ENCODE measurements around the gene SMAD3. TPM values are rescaled to one million over a fixed set of nuclear protein-coding genes. Genes with fewer than 3 reads are reported as not detected.

Gene SMAD3
- total RNA-seq, 4 donors from 2014 or later = 25.3 to 54.2 (median 40.0) TPM

DNA sequence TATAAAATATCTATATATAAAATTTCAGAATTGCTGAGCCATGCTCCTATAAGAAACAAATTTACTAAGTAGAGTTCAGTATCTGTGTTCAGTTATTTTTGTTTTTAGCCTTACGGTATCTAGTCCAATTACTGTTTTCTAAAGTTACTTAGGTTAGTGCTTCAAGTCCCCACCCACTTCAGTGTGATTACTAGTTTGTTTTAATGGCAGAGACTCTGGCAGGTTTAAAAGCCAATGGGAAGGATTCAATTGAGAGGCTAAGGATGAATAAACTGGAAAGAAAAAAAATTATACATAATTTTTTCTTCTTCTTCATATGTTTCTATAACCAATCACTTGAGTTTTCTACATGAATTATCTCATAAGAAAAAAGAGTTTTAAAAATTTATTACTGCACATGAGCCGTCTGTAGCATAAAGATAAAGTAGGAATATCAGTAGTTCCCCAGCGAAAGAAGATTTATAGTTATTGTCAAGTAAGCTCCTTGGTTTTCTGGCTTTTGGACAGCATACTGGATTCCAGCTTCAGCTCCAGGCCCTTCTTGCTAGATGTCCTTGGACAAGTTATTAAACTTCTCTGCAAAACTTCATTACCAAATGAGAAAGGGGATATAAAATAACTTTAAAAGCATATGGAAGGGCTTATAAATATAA, 142.3 kb downstream of the SMAD3 start:
- TF ChIP-seq CTCF (IDR thresholded peaks at IDR 0.05; ENCODE audit: low read depth) = no peak

DNA sequence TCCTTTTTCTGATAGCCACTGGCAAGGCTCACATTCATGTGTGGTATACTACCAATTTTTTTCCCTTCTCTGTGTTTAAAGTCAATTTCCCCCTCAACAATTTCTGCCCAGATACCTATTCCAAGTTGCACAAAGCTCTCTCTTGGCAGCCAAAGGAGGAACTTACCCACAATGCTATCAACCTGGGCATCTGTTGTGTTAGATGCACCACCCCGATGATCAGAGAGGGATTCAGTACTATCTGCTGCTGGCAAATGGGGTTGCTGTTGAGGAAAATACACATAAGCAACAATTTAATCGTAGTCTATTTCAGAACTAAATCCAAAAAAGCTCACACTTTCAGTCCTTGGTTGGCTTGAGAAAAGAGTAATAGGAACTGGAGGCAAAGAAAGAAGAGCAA, 143.0 kb downstream of the SMAD3 start:
- no peak for TF ChIP-seq CTCF (IDR thresholded peaks at IDR 0.05; ENCODE audit: low read depth)

GRCh38 chr15:67210555-67211168, 145.3 kb downstream of the SMAD3 start:
- TF ChIP-seq CTCF (IDR thresholded peaks at IDR 0.05; ENCODE audit: low read depth) = no peak

- no peak for TF ChIP-seq CTCF (IDR thresholded peaks at IDR 0.05; ENCODE audit: low read depth)
Observed at GRCh38 chr15:67212684-67213367, 147.4 kb downstream of the SMAD3 start.

DNA sequence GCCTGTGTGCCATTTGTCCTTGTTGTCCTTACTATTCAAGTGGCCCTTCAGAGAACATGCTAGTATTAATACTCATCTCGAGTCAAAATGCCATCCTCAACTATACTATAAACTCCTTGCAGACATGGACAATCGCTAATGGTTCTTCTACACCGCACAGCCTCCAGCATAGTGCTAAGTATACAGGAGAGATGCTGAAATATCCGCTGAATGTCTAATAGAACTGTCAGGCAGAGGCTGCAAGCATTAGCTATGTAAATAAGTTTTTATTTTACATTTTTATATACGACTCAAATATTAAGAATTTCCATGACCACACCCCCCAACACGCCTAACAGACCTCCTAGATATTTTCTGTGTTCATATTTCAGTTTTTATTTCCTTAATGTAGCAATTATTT, 149.7 kb downstream of the SMAD3 start:
- TF ChIP-seq CTCF (IDR thresholded peaks at IDR 0.05; ENCODE audit: low read depth) = no peak

- TF ChIP-seq CTCF (IDR thresholded peaks at IDR 0.05; ENCODE audit: low read depth) = no peak
Observed at GRCh38 chr15:67216859-67217258, 151.5 kb downstream of the SMAD3 start.

DNA sequence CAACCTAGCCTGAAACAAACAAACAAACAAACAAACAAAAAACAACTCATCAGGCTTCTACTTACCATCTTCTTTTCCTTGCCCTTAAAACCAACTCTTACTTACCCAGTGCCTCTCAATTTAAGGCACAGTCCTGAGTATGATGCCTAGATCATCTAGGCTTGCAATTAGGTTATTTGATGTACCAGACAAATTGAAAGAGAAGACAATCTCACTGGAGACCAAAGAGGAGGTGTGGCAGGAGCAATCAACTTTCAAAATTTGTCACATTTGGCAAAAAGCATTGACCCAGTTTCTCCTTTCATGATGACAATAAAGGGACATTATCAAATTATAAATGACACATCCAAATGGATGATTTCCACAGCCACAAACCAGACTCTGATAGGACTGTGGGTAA, 153.0 kb downstream of the SMAD3 start:
- no peak for TF ChIP-seq CTCF (IDR thresholded peaks at IDR 0.05; ENCODE audit: low read depth)

All from subcutaneous adipose tissue (tissue), 4 donors.